Hepatocyte (in vitro differentiated cells): ENCODE data around the gene NFKB1. TPM values are rescaled to one million over a fixed set of nuclear protein-coding genes. Genes with fewer than 3 reads are reported as not detected.
"Not testable (repeated sequence)": the region's sequence is repeated elsewhere in the genome, so short reads cannot be mapped to it uniquely, and the experiment has no call there.

ENCODE experiments used
- DNase-seq: peaks from one replicate; pipeline ENCODE4 v3.0.0-alpha.2; 2016; ENCODE audit warnings: low spot score
- H2AFZ ChIP-seq: fragments of 200-600 bp; sonication (generic); 2 replicates; pipeline ENCODE4 v1.6.0; 2016; ENCODE audit warnings: antibody characterized with exemption, mild to moderate bottlenecking
- H3K27ac ChIP-seq: fragments of 200-600 bp; sonication (generic); 2 replicates; pipeline ENCODE4 v1.5.1; 2016; ENCODE audit warnings: mild to moderate bottlenecking
- H3K27me3 ChIP-seq: fragments of 200-600 bp; sonication (generic); 2 replicates; pipeline ENCODE4 v1.6.1; 2016
- H3K36me3 ChIP-seq: fragments of 200-600 bp; sonication (generic); replicated peaks from 2 replicates; pipeline ENCODE4 v1.5.1; 2016; ENCODE audit warnings: low read depth; ENCODE audit not compliant: insufficient read depth
- H3K4me1 ChIP-seq: fragments of 200-600 bp; sonication (generic); 2 replicates; pipeline ENCODE4 v1.5.1; 2016; ENCODE audit warnings: mild to moderate bottlenecking, moderate library complexity; ENCODE audit not compliant: insufficient read depth
- H3K4me2 ChIP-seq: fragments of 200-600 bp; sonication (generic); 2 replicates; pipeline ENCODE4 v1.6.0; 2016
- H3K4me3 ChIP-seq: fragments of 200-600 bp; sonication (generic); 2 replicates; pipeline ENCODE4 v1.5.1; 2016; ENCODE audit warnings: mild to moderate bottlenecking
- H3K79me2 ChIP-seq: fragments of 200-600 bp; sonication (generic); 2 replicates; pipeline ENCODE4 v1.6.0; 2017; ENCODE audit warnings: mild to moderate bottlenecking
- H3K9me2 ChIP-seq: fragments of 200-600 bp; sonication (generic); replicated peaks from 2 replicates; pipeline ENCODE4 v1.6.0; 2017; ENCODE audit warnings: mild to moderate bottlenecking; ENCODE audit not compliant: insufficient read depth
- H3K9me3 ChIP-seq: fragments of 200-600 bp; sonication (generic); 2 replicates; pipeline ENCODE4 v1.5.1; 2016; ENCODE audit warnings: low read depth, mild to moderate bottlenecking
- H4K20me1 ChIP-seq: fragments of 200-600 bp; sonication (generic); 2 replicates; pipeline ENCODE4 v1.6.0; 2016; ENCODE audit warnings: mild to moderate bottlenecking; ENCODE audit not compliant: insufficient read depth, poor library complexity, severe bottlenecking
- EZH2 ChIP-seq: fragments of 200-600 bp; sonication (generic); IDR thresholded peaks from 2 replicates; pipeline ENCODE4 v1.6.1; 2016; ENCODE audit warnings: antibody characterized with exemption, mild to moderate bottlenecking, borderline replicate concordance
- EZH2phosphoT487 ChIP-seq: fragments of 200-600 bp; sonication (generic); IDR thresholded peaks from one replicate; pipeline ENCODE4 v1.6.1; 2018; ENCODE audit warnings: antibody characterized with exemption, mild to moderate bottlenecking, low read depth, moderate library complexity; ENCODE audit not compliant: unreplicated experiment, severe bottlenecking
- WGBS: methylation state at CpG from one replicate; pipeline ENCODE4 v1.1.6; 2016; ENCODE audit warnings: low lambda C conversion rate; ENCODE audit errors: missing lambda C conversion rate; 5-methylcytosine and 5-hydroxymethylcytosine counted together
- polyA plus RNA-seq: library from polyadenylated mRNA; unstranded; fragments of >200 nt; fragmentation: Nextera tagmentation; extraction: Ambion mirVana; gene quantifications from 2 replicates; pipeline ENCODE4 v1.2.1, GENCODE V29; 2016
- total RNA-seq: library from RNA; depleted of rRNA; stranded (reverse); fragments of >200 nt; gene quantifications from 2 replicates; pipeline ENCODE4 v1.2.3, GENCODE V29; 2014
- TF ChIP-seq, protein P1 (sequence below): fragments of 200-600 bp; sonication (generic); IDR thresholded peaks from 2 replicates; pipeline ENCODE4 v1.5.1; 2016; ENCODE audit warnings: antibody characterized with exemption, mild to moderate bottlenecking; ENCODE audit not compliant: poor library complexity

The NFKB1 gene
- total and polyA plus RNA-seq, 2 experiments from 2014 or later: 21.1 to 22.8 TPM

DNA sequence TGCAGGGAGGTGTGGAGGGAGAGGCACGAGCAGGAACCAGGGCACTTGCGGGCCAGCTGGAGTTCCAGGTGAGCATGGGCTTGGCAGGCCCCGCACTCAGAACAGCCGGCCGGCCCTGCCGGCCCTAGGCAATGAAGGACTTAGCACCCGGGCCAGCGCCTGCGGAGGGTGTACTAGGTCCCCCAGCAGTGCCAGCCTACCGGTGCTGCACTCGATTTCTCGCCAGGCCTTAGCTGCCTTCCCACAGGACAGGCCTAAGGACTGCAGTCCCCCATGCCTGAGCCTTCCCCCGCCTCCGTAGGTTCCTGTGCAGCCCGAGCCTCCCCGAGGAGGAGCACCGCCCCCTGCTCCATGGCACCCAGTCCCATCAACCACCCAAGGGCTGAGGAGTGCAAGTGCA, 18.0 kb upstream of the NFKB1 start:
- H3K27ac ChIP-seq: no peak overlapping the region
- H3K27me3 ChIP-seq: no peaks in the 10 kb centered on the region
- H2AFZ ChIP-seq: no peak overlapping the region
- no peaks in the 10 kb centered on the region for H3K9me2 ChIP-seq
- H3K4me2 ChIP-seq: no peak overlapping the region
- no peak overlapping the region for H3K4me3 ChIP-seq
- H3K4me1 ChIP-seq: no peaks in the 10 kb centered on the region
- H3K36me3 ChIP-seq: no peaks in the 10 kb centered on the region
- no peaks in the 10 kb centered on the region for H4K20me1 ChIP-seq
- no peaks in the 10 kb centered on the region for H3K9me3 ChIP-seq
- 93% methylated on average over 13 of the region's 17 CpGs for WGBS
- H3K79me2 ChIP-seq: no peaks in the 10 kb centered on the region
- DNase-seq: no peak
- TF ChIP-seq, protein P1, sequence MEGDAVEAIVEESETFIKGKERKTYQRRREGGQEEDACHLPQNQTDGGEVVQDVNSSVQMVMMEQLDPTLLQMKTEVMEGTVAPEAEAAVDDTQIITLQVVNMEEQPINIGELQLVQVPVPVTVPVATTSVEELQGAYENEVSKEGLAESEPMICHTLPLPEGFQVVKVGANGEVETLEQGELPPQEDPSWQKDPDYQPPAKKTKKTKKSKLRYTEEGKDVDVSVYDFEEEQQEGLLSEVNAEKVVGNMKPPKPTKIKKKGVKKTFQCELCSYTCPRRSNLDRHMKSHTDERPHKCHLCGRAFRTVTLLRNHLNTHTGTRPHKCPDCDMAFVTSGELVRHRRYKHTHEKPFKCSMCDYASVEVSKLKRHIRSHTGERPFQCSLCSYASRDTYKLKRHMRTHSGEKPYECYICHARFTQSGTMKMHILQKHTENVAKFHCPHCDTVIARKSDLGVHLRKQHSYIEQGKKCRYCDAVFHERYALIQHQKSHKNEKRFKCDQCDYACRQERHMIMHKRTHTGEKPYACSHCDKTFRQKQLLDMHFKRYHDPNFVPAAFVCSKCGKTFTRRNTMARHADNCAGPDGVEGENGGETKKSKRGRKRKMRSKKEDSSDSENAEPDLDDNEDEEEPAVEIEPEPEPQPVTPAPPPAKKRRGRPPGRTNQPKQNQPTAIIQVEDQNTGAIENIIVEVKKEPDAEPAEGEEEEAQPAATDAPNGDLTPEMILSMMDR: no peak
- TF ChIP-seq EZH2 (no peak), EZH2phosphoT487 (no peak)

GRCh38 chr4:102483990-102484692, 17.0 kb upstream of the NFKB1 start:
- H2AFZ ChIP-seq, H3K4me3 ChIP-seq, H4K20me1 ChIP-seq, H3K27ac ChIP-seq, DNase-seq, H3K27me3 ChIP-seq, H3K4me1 ChIP-seq, H3K9me3 ChIP-seq, H3K9me2 ChIP-seq, H3K79me2 ChIP-seq, H3K4me2 ChIP-seq, H3K36me3 ChIP-seq: not testable (repeated sequence)
- WGBS: 86% methylated on average over 19 of the region's 19 CpGs

GRCh38 chr4:102492531-102493241, 8.5 kb upstream of the NFKB1 start:
- H3K79me2 ChIP-seq: no peaks in the 10 kb centered on the region
- no peak overlapping the region for H3K4me3 ChIP-seq
- no peaks in the 10 kb centered on the region for H4K20me1 ChIP-seq
- no peaks in the 10 kb centered on the region for H3K4me1 ChIP-seq
- H3K9me2 ChIP-seq: no peaks in the 10 kb centered on the region
- H3K36me3 ChIP-seq: no peaks in the 10 kb centered on the region
- 73% methylated on average over 2 of the region's 2 CpGs for WGBS
- TF ChIP-seq, protein P1: no peak
- TF ChIP-seq EZH2phosphoT487 (no peak), EZH2 (no peak)
- H2AFZ ChIP-seq: no peak overlapping the region
- H3K27me3 ChIP-seq: no peaks in the 10 kb centered on the region
- H3K27ac ChIP-seq: no peak overlapping the region
- DNase-seq: no peak
- H3K4me2 ChIP-seq: no peak overlapping the region
- no peaks in the 10 kb centered on the region for H3K9me3 ChIP-seq

DNA sequence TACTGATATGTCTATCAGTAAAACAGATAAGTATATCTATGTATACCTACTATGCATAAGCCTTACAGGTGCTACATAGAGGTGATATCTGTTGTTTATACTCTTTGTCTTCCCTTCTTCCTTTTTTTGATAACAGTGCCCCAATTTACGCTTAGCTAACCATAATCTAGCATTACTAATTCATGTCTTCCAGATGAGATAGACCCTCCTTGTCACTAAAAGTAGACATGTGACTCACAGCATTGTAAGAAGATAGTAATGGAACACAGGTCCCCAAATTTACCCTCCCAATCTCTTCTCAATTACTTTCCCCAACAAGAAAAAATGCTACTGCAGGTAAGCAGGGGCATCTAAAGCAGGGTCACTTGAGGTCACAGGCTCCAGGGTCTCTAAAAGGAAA, 7.9 kb upstream of the NFKB1 start:
- no peak overlapping the region for H3K4me3 ChIP-seq
- no peaks in the 10 kb centered on the region for H3K27me3 ChIP-seq
- no peaks in the 10 kb centered on the region for H3K9me2 ChIP-seq
- 88% methylated on average over 1 of the region's 1 CpG for WGBS
- no peaks in the 10 kb centered on the region for H4K20me1 ChIP-seq
- no peaks in the 10 kb centered on the region for H3K4me1 ChIP-seq
- H3K9me3 ChIP-seq: no peaks in the 10 kb centered on the region
- H3K27ac ChIP-seq: no peak overlapping the region
- no peak for DNase-seq
- H3K79me2 ChIP-seq: no peaks in the 10 kb centered on the region
- H3K4me2 ChIP-seq: no peak overlapping the region
- H3K36me3 ChIP-seq: no peaks in the 10 kb centered on the region
- H2AFZ ChIP-seq: no peak overlapping the region
- no peak for TF ChIP-seq EZH2
- TF ChIP-seq, protein P1: no peak
- TF ChIP-seq EZH2phosphoT487: no peak
